ENCODE data around the gene ANKRD34A. TPM values are rescaled to one million over a fixed set of nuclear protein-coding genes. Genes with fewer than 3 reads are reported as not detected.

Gene ANKRD34A
- total RNA-seq, 1 donor from 2014 or later, result under 0.01 TPM

DNA sequence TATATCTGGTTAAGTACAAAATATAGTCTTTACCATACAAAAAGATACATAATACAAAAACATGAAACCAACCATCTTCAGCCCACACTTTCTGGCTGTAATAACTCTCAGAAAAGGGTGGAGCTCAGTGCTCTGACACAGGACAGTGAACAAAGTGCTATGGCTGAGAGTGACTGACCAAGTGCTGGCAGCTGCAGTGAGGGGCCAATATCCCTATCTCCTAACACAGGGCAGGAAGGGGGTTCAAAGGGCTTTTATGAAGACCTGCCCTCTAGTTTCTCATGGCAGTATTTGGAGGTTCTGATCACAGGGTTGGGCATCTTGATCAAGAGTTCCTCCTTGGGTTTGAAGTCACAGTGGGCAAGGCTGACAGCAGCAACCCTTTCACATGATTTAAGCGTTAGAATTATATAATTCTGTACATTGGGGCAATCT lies 28.1 kb upstream of the ANKRD34A start:
- Histone ChIP-seq H3K27me3 (ENCODE audit: control insufficient read depth, insufficient read depth, low read length) (no peaks in the 10 kb centered on the region), H3K4me3 (ENCODE audit: low read depth, low read length) (peak overlapping the region; percentile 8), H3K36me3 (ENCODE audit: control insufficient read depth, insufficient read depth, low read length) (peaks cover 20% of the 10 kb centered on the region)
- DNase-seq (ENCODE audit: low read depth), result no peak
- TF ChIP-seq, protein P1, sequence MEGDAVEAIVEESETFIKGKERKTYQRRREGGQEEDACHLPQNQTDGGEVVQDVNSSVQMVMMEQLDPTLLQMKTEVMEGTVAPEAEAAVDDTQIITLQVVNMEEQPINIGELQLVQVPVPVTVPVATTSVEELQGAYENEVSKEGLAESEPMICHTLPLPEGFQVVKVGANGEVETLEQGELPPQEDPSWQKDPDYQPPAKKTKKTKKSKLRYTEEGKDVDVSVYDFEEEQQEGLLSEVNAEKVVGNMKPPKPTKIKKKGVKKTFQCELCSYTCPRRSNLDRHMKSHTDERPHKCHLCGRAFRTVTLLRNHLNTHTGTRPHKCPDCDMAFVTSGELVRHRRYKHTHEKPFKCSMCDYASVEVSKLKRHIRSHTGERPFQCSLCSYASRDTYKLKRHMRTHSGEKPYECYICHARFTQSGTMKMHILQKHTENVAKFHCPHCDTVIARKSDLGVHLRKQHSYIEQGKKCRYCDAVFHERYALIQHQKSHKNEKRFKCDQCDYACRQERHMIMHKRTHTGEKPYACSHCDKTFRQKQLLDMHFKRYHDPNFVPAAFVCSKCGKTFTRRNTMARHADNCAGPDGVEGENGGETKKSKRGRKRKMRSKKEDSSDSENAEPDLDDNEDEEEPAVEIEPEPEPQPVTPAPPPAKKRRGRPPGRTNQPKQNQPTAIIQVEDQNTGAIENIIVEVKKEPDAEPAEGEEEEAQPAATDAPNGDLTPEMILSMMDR (IDR thresholded peaks at IDR 0.05; ENCODE audit: insufficient read depth, low read length, severe bottlenecking), result no peak
- no peak for FAIRE-seq

DNA sequence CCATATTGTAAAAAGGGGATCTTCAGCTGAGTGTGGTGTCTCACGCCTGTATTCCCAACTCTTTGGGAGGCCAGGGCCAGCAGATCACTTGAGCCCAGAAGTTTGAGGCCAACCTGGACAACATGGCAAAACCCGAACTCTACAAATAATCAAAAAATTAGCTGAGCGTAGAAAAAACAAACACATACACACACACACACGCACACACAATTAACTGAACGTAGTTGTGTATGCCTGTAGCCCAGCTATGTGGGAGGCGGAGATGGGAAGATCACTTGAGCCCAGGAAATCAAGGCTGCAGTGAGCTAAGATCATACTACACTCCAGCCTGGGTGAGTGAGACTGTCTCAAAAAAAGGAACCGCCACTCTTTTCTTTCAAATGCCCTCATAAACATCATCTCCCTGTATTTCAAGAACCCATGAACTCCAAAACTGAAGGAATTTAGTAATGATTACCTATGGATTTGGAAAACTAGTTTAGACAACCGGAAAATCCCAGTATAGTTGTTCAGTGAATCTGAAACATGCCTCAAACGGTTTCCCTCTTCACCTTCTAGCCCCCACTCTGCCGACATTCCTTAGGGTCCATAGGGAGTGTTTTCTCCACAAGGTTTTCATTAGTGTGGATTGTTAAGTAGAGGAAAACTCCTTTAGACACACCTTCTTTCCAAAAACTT lies 27.5 kb upstream of the ANKRD34A start:
- Histone ChIP-seq H3K4me3 (ENCODE audit: low read depth, low read length) (no peak overlapping the region), H3K27me3 (ENCODE audit: control insufficient read depth, insufficient read depth, low read length) (no peaks in the 10 kb centered on the region), H3K36me3 (ENCODE audit: control insufficient read depth, insufficient read depth, low read length) (peaks cover 20% of the 10 kb centered on the region)
- TF ChIP-seq, protein P1 (IDR thresholded peaks at IDR 0.05; ENCODE audit: insufficient read depth, low read length, severe bottlenecking), result no peak
- FAIRE-seq (no peak), DNase-seq (ENCODE audit: low read depth) (no peak)

DNA sequence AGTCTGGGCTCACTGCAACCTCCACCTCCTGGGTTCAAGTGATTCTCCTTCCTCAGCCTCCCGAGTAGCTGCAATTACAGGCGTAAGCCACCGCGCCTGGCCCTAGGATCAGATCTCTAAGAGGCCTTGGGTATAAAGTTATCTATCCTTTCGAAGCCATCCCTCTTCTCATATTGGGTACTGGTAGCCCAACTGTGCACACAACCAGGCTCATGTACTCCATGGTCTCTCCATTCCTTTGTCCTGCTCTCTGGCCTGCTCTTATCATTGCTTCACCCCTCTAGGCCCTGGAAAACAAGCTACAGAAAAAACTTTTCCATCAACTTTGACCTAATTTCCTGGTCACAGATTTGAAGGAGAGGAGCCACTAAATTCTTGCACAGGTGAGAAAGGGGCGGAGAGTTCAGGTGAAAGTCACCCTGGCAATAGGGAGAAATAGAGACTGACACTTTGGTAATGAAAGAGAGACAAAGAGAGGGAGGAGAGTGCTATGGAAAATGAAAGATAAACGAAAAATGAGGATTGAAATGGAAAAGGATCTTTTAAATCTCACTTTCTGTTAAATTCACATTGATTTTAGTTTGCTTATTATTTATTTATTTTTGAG lies 26.0 kb upstream of the ANKRD34A start:
- Histone ChIP-seq H3K4me3 (ENCODE audit: low read depth, low read length) (no peak overlapping the region), H3K27me3 (ENCODE audit: control insufficient read depth, insufficient read depth, low read length) (no peaks in the 10 kb centered on the region), H3K36me3 (ENCODE audit: control insufficient read depth, insufficient read depth, low read length) (peaks cover 12% of the 10 kb centered on the region)
- no peak for FAIRE-seq
- no peak for DNase-seq (ENCODE audit: low read depth)
- TF ChIP-seq, protein P1 (IDR thresholded peaks at IDR 0.05; ENCODE audit: insufficient read depth, low read length, severe bottlenecking), result no peak

DNA sequence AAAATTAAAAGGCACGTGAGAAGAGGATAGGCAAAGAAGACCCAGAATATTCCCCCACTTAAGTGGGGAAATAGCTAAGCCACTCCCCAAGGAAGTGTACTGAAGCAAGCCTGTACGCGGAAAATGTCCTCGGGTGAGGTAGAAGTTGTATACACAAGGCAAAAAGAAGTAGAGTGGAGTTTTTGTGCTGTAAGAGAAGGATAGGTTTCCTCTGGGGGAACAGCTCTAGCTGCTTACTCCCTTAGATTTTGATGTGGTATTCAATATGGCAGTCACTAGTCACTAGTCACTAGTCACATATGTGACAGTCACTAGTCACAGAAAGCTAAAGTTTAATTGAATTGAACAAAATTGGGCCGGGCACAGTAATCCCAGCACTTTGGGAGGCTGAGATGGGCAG lies 24.4 kb upstream of the ANKRD34A start:
- Histone ChIP-seq H3K27me3 (ENCODE audit: control insufficient read depth, insufficient read depth, low read length) (no peaks in the 10 kb centered on the region), H3K36me3 (ENCODE audit: control insufficient read depth, insufficient read depth, low read length) (peaks cover 2% of the 10 kb centered on the region), H3K4me3 (ENCODE audit: low read depth, low read length) (no peak overlapping the region)
- FAIRE-seq (no peak), DNase-seq (ENCODE audit: low read depth) (no peak)
- TF ChIP-seq, protein P1 (IDR thresholded peaks at IDR 0.05; ENCODE audit: insufficient read depth, low read length, severe bottlenecking), result no peak

DNA sequence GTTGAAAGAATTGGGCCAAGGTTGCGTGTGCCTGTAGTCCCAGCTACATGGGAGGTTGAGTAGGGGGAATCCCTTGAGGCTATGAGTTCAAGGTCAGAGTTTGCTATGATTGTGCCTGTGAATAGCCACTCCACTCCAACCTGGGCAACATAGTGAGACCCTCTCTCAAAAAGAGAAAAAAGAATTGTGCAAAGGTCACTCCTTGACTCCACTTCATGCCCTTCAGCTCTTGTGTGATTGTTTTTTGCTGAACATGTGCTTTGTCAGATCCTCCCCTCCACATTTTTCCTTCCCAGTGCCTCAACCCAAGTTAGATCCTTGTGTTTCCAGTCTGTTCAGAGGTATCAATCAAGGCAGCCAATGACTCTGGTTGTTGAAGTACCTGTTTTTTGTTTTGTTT lies 23.6 kb upstream of the ANKRD34A start:
- Histone ChIP-seq H3K4me3 (ENCODE audit: low read depth, low read length) (no peak overlapping the region), H3K27me3 (ENCODE audit: control insufficient read depth, insufficient read depth, low read length) (no peaks in the 10 kb centered on the region), H3K36me3 (ENCODE audit: control insufficient read depth, insufficient read depth, low read length) (no peaks in the 10 kb centered on the region)
- no peak for FAIRE-seq
- DNase-seq (ENCODE audit: low read depth), result no peak
- TF ChIP-seq, protein P1 (IDR thresholded peaks at IDR 0.05; ENCODE audit: insufficient read depth, low read length, severe bottlenecking), result no peak
